Endothelial cell of umbilical vein (primary cell): ENCODE measurements around the gene DDX31. TPM values are rescaled to one million over a fixed set of nuclear protein-coding genes. Genes with fewer than 3 reads are reported as not detected.

Experiments used
- BruUV-seq: library from RNA; stranded (reverse); fragments of 400-500 nt; replicated peaks from 2 replicates; lab custom pipeline; 2021; lab: Mats Ljungman, UMichigan
- CTCF ChIA-PET: fragments of 300-600, 350-600 bp; sonication (Branson Sonifier 250); formaldehyde crosslinking; loops from one replicate; lab custom pipeline; 2021; ENCODE audit warnings: antibody characterized with exemption, inconsistent platforms; lab: Charles Lee
- POLR2A ChIA-PET: fragments of 300-600, 350-600 bp; sonication (Branson Sonifier 250); formaldehyde crosslinking; loops from one replicate; lab custom pipeline; 2021; ENCODE audit warnings: antibody characterized with exemption, inconsistent platforms; lab: Charles Lee
- DNase-seq: peaks from one replicate; pipeline ENCODE4 v3.0.0-alpha.2; 2011; ENCODE audit warnings: low read depth, low spot score
- FAIRE-seq: peaks from 2 replicates; lab custom pipeline; 2011; peaks lifted over from hg19 to GRCh38; lab: Jason Lieb, UNC
- H2AFZ ChIP-seq: 2 replicates; pipeline ENCODE4 v1.6.0; 2012; ENCODE audit warnings: low read depth, low read length, control low read depth, inconsistent platforms
- H3K27ac ChIP-seq: 2 replicates; pipeline ENCODE4 v1.5.1; 2011; ENCODE audit warnings: low read depth, mild to moderate bottlenecking, control low read depth, low read length, moderate library complexity; ENCODE audit not compliant: insufficient read depth
- H3K27me3 ChIP-seq, 2 experiments: 2 replicates each; pipeline versions ENCODE4 v1.6.0 to v1.6.1; 2011; ENCODE audit warnings: low read length in 2 of 2, mixed read lengths in 1 of 2; ENCODE audit not compliant: control insufficient read depth in 2 of 2, insufficient read depth in 2 of 2
- H3K36me3 ChIP-seq, 2 experiments: 2 replicates in 1 of 2; 3 replicates in 1 of 2; pipeline ENCODE4 v1.5.1; 2011; ENCODE audit warnings: low read length in 2 of 2, mild to moderate bottlenecking in 1 of 2, moderate library complexity in 1 of 2; ENCODE audit not compliant: control insufficient read depth in 2 of 2, insufficient read depth in 2 of 2; ENCODE audit errors: extremely low read depth in 1 of 2
- H3K4me1 ChIP-seq: 3 replicates; pipeline ENCODE4 v1.5.1; 2011; ENCODE audit warnings: mild to moderate bottlenecking, low read length; ENCODE audit not compliant: control insufficient read depth, insufficient read depth; ENCODE audit errors: extremely low read depth
- H3K4me2 ChIP-seq: 2 replicates; pipeline ENCODE4 v1.6.1; 2011; ENCODE audit warnings: low read length, control low read depth, mixed read lengths; ENCODE audit not compliant: insufficient read depth
- H3K4me3 ChIP-seq, 3 experiments: fragments of 200-600 bp in 1 of 3; sonication (generic), shearing (Covaris generic) in 1 of 3; replicated peaks in 1 of 3; 2 replicates each; pipeline ENCODE4 v1.5.1; 2011 to 2016; ENCODE audit warnings: control low read depth in 3 of 3, low read length in 3 of 3, mild to moderate bottlenecking in 2 of 3, inconsistent platforms in 1 of 3, low read depth in 1 of 3, moderate library complexity in 1 of 3; ENCODE audit not compliant: insufficient read depth in 1 of 3
- H3K79me2 ChIP-seq: 2 replicates; pipeline ENCODE4 v1.6.0; 2012; ENCODE audit warnings: low read length, inconsistent platforms; ENCODE audit not compliant: control insufficient read depth, insufficient read depth
- H3K9ac ChIP-seq: replicated peaks from 2 replicates; pipeline ENCODE3; 2011; ENCODE audit warnings: low read length, control low read depth; ENCODE audit not compliant: insufficient read depth; ENCODE audit errors: extremely low read depth
- H3K9me1 ChIP-seq: replicated peaks from 3 replicates; pipeline ENCODE4 v1.6.0; 2011; ENCODE audit warnings: mild to moderate bottlenecking, low read length; ENCODE audit not compliant: control insufficient read depth, insufficient read depth; ENCODE audit errors: extremely low read depth
- H3K9me3 ChIP-seq: replicated peaks from 2 replicates; pipeline ENCODE4 v1.5.1; 2012; ENCODE audit warnings: low read length, inconsistent platforms; ENCODE audit not compliant: control insufficient read depth, insufficient read depth
- H4K20me1 ChIP-seq: replicated peaks from 2 replicates; pipeline ENCODE3; 2011; ENCODE audit warnings: mild to moderate bottlenecking, low read length; ENCODE audit not compliant: control insufficient read depth, insufficient read depth; ENCODE audit errors: extremely low read depth
- FOS ChIP-seq: IDR thresholded peaks from 2 replicates; pipeline ENCODE4 v1.6.1; 2011; ENCODE audit warnings: mild to moderate bottlenecking, low read length, moderate library complexity, borderline replicate concordance; ENCODE audit not compliant: insufficient read depth
- MYC ChIP-seq: IDR thresholded peaks from one replicate; pipeline ENCODE4 v1.6.1; 2011; ENCODE audit warnings: mild to moderate bottlenecking, low read depth, low read length
- POLR2AphosphoS5 ChIP-seq: IDR thresholded peaks from 2 replicates; pipeline ENCODE4 v1.6.1; 2012; ENCODE audit warnings: low read depth, mild to moderate bottlenecking, control low read depth, low read length, moderate library complexity; ENCODE audit not compliant: insufficient read depth
- dilution Hi-C: fragments of 300-500 bp; cut with MboI; formaldehyde crosslinking; loops from one replicate; pipeline ENCODE4 v1.15.0; 2019; ENCODE audit warnings: low sequenced_read_pairs; ENCODE audit not compliant: extremely low pct_ligation_motif_present
- intact Hi-C: fragments of 100-400 bp; cut with micrococcal nuclease; formaldehyde crosslinking; loops from one replicate; pipeline ENCODE4 v1.10.0; 2022
- polyA plus RNA-seq, 4 experiments: library from polyadenylated mRNA; depleted of rRNA in 3 of 4; stranded (reverse) in 3 of 4; unstranded in 1 of 4; fragments of >200 nt; gene quantifications; 2 replicates each; pipeline versions ENCODE4 v1.2.1 to v1.2.3, GENCODE V29; 2011 to 2012; ENCODE audit warnings: missing spikeins in 1 of 4
- total RNA-seq: library from RNA; stranded (reverse); gene quantifications from 2 replicates; pipeline ENCODE4 v1.2.3, GENCODE V29; 2021
- TF ChIP-seq, protein P1 (sequence below): IDR thresholded peaks from 2 replicates; pipeline ENCODE4 v1.6.1; 2011; ENCODE audit not compliant: insufficient read depth, insufficient read length
- TF ChIP-seq, protein P2 (sequence below), 2 donors: IDR thresholded peaks; 1 replicate in 1 of 2; 2 replicates in 1 of 2; pipeline ENCODE4 v1.5.1; 2011; ENCODE audit warnings: low read length in 2 of 2, mild to moderate bottlenecking in 2 of 2, moderate library complexity in 2 of 2, control low read depth in 1 of 2, inconsistent platforms in 1 of 2, low read depth in 1 of 2; ENCODE audit not compliant: insufficient read depth in 1 of 2; ENCODE audit errors: extremely low read depth in 1 of 2

DDX31 gene
- total and polyA plus RNA-seq, 2 donors (not counting 3 experiments of a cell fraction or from before 2014, with no cell fraction given), result 8.0 to 16.3 TPM

DNA sequence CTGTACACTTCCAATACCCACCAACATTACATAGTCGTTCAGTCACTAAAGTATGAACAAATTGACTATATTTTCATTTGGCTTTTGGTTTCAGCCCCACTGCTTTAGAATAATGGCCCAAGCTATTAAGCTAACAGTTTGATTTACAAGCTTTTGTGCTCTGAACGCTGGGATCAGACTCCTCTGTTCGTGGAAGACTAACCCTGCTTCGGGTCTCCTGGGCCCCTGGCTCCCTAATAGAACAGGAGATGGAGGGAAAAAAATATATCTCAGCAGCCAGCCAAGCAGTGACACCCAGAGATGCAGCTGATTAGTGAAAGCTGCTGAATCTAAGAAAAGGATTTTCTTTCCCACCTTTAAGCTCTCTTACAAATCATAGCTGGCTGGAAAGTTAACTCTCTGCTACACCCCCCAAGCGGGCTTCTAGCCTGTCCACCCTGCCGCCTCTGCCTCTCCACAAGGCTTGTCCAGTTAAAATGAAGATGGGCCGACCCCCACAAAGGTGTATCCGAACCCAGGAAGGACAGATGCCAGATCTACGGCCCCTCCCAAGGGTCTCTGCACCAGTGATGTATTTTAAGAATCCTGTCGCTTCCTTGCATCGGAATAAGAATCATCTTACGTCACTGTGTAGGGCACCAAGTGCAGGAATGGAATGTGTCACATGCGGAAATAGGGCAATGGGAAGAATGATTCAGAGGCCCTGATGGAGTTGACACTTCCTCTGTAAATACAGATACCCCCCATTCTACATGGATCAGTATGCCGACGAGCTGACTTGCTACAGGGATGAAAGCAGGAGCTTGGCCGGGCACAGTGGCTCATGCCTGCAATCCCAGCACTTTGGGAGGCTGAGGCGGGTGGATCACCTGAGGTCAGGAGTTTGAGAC is 120.8 kb downstream of the DDX31 start:
- POLR2A ChIA-PET, result no interaction called here
- Histone ChIP-seq H3K27ac (peak overlapping the region; percentile 45), H3K9me3 (no peaks in the 10 kb centered on the region), H3K9ac (no peak overlapping the region), H3K27me3 (peaks cover 0 to 3% of the 10 kb centered on the region in 2 experiments), H3K4me3 (no peak overlapping the region), H3K9me1 (no peaks in the 10 kb centered on the region), H3K4me2 (no peak overlapping the region), H2AFZ (no peak overlapping the region), H3K4me1 (peaks cover 14% of the 10 kb centered on the region), H3K79me2 (no peaks in the 10 kb centered on the region), H4K20me1 (no peaks in the 10 kb centered on the region), H3K36me3 (no peaks in the 10 kb centered on the region)
- CTCF ChIA-PET, result interaction anchor here (0.8 to 1.4 kb wide), 5 partner anchors 11 to 31 kb away, joined by 3 to 7 read pairs (median 4); no protein-coding TSS in a partner anchor
- intact Hi-C loops, result loop anchor here (2.0 kb wide), 1 partner anchor 34 kb away; the partner anchor contains the start of gene BARHL1
- dilution Hi-C loops, result no loop called here
- TSS peak; percentile 67 for BruUV-seq
- FAIRE-seq, result no peak
- no peak for DNase-seq
- no peak for TF ChIP-seq POLR2AphosphoS5
- peak; percentile 61 for TF ChIP-seq FOS
- no peak for TF ChIP-seq MYC
- TF ChIP-seq, protein P1, sequence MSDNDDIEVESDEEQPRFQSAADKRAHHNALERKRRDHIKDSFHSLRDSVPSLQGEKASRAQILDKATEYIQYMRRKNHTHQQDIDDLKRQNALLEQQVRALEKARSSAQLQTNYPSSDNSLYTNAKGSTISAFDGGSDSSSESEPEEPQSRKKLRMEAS, result no peak
- TF ChIP-seq, protein P2, sequence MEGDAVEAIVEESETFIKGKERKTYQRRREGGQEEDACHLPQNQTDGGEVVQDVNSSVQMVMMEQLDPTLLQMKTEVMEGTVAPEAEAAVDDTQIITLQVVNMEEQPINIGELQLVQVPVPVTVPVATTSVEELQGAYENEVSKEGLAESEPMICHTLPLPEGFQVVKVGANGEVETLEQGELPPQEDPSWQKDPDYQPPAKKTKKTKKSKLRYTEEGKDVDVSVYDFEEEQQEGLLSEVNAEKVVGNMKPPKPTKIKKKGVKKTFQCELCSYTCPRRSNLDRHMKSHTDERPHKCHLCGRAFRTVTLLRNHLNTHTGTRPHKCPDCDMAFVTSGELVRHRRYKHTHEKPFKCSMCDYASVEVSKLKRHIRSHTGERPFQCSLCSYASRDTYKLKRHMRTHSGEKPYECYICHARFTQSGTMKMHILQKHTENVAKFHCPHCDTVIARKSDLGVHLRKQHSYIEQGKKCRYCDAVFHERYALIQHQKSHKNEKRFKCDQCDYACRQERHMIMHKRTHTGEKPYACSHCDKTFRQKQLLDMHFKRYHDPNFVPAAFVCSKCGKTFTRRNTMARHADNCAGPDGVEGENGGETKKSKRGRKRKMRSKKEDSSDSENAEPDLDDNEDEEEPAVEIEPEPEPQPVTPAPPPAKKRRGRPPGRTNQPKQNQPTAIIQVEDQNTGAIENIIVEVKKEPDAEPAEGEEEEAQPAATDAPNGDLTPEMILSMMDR (IDR thresholded peaks at IDR 0.05; ENCODE audit: extremely low read depth in 1 of 2, insufficient read depth in 1 of 2, low read depth in 1 of 2, low read length in 2 of 2), result no peak
